GM21390 (cell line): ENCODE data around the gene NRIP2.

Experiments used
- ATAC-seq: cut with Tn5 transposase; IDR thresholded peaks from one replicate; pipeline ENCODE4 v1.9.1; 2021; ENCODE audit not compliant: unreplicated experiment

The NRIP2 gene

DNA sequence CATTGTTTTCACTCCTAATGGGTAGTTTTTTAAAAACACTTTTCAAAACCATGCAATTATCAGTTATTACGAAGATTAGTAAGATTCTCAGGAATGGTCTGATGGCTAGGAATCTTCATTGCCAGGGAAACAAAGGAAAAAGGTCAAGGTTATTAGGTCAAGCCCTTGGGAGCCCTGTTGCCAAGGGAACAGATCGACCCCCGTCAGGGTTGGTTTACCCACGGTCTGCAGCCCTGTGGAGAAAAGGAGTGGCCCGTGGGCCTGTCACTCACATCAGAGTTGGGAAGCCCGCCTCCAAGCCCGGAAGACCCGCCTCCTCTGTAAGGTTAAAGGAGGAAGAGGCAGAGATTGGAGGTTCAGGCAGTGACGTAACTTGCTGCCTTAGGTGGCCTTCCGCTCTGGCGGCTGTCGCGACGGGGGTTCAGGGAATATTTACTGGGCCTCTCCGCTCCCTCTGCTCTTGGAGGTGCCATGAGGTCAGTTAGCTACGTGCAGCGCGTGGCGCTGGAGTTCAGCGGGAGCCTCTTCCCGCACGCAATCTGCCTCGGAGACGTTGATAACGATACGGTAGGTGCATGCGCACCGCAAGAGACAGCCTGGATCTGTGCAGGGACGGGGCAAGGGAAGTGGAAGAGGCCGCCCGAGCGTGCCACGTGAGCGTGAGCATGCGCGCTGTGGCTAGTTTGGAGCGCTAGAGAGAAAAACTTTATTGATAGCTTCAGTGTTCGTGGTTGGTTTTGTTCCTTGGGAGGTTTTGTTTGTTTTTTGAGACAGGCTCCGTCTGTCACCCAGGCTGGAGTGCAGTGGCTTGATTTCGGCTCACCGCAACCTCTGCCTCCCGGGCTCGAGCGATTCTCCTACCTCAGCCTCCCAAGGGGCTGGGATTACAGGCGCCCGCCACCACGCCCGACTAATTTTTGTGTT, 22.3 kb downstream of the NRIP2 start, which contains the start of gene ITFG2:
Gene ITFG2 (plus strand): TSS at position 379 of the 924 bp plus-strand sequence. CDS start 93 bp downstream, at position 472.
- peak; percentile 96 for ATAC-seq

DNA sequence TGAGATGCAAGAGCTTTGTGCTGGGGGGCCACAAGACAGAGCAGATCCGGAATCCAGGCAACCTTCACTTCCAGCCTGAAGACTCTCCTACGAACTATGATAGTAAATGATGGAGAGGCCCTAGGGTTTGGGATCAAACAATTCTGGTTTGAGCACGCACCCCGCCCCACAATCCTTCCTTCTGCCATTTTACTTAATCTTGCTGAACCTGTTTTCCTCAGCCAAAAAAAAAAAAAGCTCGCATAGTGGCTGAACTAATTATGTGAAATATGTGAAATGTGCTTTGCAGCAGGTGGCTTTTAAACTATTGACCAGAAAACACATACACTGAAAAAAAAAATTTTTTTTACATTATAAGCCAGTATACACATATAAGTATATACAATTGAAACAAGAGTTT, 23.0 kb downstream of the NRIP2 start:
- no peak for ATAC-seq

DNA sequence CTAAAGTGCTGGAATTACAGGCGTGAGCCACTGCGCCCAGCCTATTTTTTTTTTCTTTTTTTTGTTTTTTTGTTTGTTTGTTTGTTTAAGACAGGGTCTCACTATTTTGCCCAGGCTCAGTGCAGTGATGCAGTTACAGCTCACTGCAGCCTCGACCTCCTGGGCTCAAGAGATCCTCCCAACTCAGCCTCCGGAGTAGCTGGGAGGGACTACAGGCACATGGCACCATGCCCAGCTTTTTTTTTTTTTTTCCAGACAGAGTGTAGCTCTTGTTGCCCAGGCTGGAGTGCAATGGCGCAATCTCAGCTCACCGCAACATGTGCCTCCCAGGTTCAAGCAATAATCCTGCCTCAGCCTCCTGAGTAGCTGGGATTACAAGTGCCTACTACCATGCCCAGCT, 28.1 kb downstream of the NRIP2 start:
- no peak for ATAC-seq

DNA sequence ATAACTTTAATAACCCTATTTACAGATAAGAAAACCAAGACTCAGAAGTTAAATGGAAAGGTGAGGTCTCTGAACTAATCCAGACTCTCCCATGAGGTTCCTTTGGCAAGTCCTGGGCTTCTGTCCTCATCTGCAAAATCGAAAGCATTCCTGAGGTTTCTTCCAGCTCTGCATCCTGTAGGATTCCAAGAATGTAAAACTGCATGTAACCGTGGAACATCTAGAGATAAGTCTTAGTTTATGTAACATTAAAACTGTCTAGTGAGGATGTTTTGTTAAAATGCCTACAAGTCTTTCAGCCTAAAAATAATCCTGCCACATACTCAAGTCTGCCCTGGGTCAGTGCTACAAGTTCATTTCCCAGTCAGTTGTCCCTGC, 29.7 kb downstream of the NRIP2 start:
- no peak for ATAC-seq

DNA sequence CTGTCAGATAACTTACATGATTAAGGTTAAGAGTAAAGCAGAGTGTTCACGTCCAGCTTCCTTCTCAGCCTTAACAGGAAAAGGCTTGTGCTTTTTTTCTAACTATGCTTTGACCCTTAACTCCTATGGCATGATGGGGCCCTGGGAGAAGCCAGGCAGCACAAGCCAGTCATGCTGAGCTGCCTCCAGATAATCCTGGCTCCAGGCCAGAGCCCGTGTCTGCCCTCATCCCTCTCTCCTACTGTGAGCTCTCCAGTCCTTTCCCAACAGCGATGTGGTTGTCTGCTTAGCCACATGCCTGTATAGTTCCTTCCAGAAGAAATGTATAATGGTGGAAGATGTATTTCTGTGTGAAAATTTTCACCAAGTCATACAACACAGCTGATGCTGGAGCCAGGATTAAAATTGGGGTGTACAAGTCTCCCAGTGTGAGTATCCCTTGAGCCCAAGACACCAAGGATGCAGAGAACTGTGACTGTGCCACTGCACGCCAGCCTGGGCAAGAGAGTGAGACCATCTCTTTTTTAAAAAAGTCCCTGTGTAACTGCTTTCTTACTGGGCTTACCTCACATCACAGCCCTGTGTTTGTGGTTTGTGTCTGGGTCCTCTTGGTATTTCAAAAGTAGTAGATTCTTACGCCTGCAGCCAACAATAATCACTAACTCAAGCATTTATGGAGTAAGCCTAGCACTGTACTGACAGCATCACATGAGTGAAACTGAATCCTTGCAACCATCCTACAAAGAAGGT, 30.3 kb downstream of the NRIP2 start:
- no peak for ATAC-seq

DNA sequence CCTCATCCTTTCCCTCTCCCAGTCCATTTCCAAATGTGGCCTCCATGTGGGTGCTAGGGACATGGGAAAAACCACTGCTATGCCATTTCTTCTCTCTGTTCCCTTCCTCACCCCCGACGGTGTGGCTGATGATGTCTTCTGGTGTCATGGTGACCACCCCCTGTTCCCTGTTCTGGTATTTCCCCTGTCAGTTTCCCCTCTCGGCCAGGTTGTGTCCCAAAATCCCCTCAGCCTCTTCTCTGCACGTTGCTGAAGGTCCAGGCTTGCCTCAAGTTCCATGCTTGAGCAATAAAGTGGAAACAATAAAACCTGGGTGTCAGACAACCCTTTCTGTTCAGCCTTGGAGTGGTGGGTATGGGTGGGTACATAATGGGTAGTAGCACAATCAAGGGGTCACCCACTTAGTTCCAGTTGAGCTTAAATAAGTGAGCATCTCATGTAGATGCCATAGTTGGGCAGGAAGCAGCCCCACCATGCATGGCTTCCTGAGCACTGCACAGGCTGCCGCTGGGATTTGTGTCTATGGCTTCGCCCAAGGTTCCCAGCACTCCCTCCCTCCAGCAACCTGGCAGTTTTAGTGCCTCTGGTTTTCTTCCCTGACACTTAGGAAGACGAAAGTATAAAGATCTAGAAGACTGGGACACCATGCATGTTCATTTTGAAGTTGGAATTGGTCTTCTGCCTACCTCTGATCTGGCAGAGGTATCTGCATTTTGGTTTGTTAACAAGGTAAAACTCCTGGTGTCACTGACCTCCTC, 31.0 kb downstream of the NRIP2 start:
- ATAC-seq, result no peak

DNA sequence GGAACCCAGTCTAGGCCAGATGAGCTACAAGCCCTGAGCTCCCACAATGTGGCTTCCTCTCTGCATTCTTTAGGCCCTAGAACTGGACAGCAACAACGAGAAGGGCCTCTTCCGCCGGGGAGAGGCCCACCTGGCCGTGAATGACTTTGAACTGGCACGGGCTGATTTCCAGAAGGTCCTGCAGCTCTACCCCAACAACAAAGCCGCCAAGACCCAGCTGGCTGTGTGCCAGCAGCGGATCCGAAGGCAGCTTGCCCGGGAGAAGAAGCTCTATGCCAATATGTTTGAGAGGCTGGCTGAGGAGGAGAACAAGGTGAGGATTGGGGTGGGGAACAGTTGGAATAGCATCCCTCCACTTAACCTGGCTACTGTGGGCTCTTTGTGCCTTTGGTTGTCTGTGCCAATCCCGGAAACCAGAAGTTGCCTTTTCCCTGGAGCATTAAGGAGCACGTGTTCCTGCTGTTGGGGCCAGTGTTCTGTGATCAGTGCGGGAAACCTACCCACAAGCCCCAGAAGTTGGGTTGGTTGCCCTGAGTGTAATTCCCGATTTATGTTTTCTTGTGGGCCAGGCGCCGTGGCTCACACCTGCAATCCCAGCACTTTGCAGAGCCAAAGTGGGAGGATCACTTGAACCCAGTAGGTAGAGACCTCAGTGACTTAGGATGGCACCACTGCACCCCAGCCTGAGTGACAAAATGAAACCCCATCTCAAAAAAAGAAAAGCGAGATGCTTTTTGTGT, 33.6 kb downstream of the NRIP2 start:
- ATAC-seq, result no peak

DNA sequence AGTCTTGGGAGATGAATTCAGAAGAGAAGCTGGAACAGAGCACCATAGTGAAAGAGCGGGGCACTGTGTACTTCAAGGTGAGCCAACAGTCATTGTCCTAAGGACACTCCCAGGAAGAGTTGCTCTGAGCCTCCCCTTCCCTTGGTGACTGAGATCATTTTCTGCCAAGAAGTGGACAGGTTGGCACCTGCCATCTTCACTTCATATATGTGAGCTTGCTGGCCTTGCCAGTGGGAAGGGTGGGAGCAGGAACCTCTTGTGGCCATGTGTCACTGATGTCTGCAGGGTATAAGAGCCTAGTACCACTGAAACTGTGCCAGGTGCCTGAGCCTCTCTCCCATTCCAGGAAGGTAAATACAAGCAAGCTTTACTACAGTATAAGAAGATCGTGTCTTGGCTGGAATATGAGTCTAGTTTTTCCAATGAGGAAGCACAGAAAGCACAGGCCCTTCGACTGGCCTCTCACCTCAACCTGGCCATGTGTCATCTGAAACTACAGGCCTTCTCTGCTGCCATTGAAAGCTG, 34.7 kb downstream of the NRIP2 start:
- no peak for ATAC-seq

DNA sequence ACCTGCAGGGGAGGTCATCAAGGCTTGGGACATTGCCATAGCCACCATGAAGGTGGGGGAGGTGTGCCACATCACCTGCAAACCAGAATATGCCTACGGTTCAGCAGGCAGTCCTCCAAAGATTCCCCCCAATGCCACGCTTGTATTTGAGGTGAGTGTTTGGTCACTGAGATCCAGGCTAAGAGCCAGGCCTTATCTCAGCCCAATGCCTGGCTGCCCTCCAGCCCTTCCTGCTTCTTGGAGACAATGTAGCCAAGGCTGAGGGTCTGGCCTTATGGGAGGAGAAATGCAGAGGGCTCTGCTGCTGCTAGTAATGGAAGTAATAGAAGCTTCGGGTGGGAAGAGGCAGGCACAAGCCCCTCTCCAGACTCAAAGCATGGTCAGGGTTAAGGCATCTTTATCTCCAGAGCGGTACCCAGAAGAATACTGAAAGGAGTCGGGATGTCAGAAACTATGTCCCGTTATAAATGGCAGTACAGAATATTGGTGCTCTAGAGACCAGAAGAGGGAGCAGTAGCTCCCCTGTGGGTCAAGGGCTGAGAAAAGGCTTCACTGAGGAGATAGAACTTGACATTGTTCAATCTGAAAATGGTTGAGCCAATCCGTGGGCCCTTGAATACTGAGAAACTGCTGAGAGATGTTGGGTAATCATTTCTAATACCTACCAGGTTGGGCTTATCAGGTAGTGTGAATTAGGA, 37.0 kb downstream of the NRIP2 start:
- no peak for ATAC-seq

DNA sequence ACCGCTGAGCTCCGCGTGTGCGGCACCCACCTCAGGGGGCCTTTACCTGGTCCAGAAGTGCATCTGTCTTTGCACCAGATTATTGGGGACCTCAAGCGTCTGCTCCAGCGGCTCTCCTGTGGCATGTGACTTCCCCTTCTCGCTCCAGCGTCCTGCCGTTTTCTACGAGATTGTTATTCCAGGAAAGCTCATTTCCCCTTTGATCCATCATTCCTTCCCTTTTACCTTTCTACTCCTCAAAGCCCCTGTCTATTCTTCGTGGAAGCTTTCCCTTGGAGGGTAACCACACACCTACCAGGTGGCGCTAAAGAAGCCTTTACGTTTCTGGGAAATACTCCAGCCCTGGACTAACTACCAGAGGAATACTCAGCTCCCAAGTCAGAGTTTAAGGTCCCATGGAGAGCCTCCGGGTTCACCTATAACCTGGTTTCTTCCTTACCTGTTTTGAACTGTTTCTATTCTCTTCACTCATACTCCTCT, 38.6 kb downstream of the NRIP2 start:
- peak; percentile 0 for ATAC-seq

DNA sequence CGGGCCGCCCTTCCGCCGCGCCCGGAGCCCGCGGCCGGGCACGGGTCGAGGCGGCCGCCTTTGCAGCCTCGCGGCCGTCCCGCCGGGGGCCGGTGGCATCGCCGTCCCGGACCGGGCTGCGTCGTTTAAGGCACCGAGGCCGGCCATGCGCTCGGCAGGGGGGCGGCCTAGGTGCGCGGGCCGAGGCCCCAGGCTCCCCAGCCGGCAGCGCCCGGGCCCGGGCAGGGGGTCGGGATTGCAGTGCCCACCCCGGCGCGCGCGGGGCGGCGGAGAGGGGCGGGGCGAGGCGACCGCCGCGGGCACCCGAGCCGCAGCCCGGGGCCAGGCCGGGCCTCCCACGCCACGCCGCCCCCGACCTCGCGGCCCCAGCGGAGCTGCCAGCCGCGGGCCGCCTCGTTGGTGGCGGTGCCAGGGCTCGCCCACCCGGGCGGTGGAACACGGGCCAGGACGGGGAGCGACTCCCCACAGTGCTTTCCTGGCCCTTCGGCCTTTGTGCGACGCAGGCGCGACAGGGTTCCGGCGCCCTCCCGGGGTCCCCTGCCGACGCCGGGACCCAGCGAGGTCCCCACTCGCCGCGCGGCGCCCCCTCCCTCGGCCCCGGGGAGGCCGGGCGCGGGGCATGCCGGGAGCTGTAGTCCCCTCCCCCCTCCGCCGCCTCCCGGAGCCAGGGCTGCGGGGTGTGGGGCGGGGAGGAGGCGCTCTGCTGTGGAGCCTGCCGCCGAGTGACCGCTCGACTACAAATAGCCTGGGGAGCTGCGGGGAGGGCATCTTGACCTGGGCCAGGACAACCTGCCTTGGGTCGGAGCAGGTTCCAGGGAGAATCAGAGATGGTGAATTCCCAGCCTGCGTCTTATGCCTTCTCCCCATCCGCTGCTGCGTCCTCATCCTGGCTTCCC, 39.3 kb downstream of the NRIP2 start:
- ATAC-seq, result peak; percentile 72

DNA sequence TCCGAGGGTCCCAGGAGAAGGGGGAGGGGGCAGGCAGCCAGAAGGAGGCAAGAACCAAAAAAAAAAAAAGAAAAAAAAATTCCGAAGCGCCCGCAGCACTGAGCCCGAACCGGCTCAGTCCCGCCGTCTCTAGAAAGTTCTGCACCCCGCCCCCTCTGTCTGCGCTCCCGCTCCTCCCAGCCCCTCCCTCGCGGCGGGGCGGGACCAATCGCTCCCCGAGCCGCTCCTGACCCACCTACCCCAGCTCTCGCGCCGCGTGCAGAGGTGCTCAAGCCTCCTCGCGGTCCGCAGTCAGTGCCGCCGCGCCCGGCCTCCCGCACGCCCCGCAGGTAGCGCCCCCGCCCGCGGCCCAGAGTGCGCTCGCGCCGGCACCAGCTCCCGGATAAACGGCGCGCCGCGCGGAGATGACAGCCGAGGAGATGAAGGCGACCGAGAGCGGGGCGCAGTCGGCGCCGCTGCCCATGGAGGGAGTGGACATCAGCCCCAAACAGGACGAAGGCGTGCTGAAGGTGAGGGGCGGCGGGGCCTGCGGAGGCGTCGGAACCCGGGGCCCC, 40.0 kb downstream of the NRIP2 start, which contains the start of gene FKBP4:
Gene FKBP4 (plus strand): TSS at position 235 of the 554 bp plus-strand sequence. CDS start 170 bp downstream, at position 405.
- ATAC-seq, result peak; percentile 72

DNA sequence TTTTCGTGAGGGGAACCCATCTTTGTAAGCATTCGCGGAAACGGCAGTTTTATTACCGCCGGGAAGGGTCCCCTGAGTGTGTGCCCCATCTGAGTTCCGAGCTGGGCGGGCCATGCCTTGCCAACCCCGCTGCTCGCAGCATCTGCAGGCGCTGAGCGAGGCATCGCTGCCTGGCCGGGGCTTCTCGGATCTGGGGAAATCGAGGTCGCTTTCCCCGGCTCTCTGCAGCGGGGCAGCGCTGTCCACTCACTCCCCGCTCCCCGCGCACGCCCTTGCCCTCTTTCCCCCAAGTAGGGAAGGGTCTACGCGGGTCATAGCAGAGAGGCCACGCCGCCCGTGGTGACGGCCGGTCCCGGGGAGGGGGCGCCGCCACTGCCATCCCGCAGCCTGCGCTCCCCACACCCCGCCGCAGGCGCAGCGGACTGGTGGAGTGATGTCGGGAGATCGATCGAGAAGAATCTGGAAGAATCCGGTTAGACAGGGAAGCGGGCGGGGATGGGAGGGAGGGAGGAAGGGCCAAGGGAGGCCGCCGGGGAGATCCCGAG, 40.6 kb downstream of the NRIP2 start:
- ATAC-seq, result no peak

DNA sequence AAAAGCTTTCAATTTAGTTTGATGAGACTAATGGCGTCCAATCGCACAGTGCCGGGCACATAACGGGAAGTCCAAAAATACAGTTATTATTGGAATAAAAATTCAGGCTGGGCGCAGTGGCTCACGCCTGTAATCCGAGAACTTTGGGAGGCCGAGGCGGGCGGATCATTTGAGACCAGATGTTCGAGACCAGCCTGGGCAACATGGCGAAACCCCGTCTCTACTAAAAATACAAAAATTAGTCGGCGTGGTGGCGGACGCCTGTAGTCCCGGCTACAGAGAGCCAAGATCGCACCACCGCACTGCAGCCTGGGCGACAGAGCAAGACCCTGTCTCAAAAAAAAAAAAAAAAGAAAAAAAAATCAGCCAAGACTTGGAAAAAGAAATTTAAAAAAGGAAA, 41.3 kb downstream of the NRIP2 start:
- no peak for ATAC-seq

DNA sequence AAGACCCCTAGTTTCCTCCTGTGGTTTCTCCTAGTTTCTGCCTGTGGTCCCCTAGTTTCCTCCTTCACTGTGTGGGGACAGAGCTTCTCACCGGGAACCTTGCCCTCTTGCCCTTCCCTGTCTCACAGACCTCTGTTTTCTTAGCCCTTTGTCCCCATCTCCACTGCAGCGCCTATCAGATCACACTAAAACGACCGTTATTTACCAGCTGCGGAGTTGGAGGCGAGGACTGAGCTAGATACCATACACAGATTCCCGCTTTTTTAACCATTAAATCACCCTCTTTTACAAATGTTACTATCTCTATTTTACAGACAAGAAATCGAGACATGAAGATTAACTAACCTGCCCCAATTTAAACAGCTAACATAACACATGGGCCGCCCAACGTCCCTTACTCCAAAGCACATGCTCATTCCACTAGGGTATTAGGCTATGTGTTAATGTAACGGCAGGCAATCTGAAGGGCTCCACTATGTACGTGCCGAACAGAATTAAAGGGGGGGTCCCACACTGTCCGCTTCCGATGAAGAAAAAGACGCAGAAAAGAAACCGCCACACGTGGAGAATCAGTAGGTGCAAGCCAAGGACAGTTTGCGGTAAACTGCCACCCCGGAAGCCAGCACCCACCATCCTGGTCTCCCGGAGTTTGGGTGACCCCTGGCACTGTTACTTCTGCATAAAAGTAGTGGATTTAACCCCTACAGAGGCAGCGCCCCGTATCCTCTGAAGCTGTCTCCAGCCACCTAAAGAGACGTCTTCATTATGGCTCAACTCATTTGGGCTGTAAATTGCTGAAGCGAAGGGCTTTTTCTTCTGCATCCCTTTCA, 41.9 kb downstream of the NRIP2 start:
- no peak for ATAC-seq

DNA sequence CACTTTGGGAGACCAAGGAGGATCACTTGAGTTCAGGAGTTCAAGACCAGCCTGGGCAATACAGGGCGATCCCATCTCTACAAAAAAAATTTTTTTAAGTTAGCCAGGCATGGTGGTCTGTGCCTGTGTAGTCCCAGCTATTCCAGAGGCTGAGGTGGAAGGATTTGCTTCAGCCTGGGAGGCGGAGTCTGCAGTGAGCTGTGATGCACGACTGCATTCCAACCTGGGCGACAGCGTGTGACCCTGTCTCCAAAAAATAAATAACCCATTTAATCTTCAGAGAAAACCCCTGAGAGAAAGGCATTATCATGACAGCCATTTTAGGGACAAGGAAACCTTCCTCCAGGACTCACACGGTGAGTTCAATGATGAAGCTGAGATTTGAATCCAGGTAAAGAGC, 43.7 kb downstream of the NRIP2 start:
- ATAC-seq, result no peak

DNA sequence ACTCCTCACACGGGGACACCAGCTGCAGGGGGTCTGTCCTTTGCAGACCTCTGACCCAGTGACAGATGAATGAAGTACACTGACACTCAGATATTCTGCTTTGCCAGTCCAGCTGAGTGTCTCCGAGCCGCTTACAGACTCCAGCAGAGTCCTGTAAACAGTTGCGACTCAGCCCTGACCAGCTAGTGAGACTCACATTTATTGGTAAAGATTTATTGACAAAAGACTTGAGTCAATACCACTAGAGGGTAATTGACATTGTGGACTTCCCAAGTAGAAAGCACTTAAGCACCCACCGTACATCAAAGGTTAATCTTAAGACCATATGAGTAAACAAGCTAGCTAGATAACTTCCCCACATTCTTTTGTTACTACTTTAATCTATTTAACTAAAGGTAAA, 49.8 kb downstream of the NRIP2 start:
- no peak for ATAC-seq
